ENCODE measurements around the gene ODF4.

The ODF4 gene, protein sequence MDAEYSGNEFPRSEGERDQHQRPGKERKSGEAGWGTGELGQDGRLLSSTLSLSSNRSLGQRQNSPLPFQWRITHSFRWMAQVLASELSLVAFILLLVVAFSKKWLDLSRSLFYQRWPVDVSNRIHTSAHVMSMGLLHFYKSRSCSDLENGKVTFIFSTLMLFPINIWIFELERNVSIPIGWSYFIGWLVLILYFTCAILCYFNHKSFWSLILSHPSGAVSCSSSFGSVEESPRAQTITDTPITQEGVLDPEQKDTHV
- total RNA-seq: 0 to 0.04 reads per million in 2 donors

DNA sequence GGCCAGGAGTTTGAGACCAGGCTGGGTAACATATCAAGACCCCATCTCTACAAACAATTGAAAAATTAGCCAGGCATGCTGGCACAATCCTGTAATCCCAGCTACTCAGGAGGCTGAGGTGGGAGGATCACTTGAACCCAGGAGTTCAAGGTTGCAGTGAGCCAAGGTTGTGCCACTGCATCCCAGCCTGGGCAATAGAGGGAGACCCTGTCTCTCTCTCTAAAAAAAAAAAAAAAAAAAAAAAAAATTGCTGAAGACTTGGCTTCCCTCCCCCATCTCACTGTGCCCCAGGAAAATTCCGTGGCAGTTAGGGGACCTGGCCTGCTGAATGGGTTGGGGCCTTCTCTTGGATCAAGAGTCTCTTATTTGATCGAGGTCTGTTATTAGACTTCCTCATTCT, at the start of gene ODF4:
Gene ODF4 (plus strand): TSS at position 301 of the 400 bp plus-strand sequence. CDS start 212 bp downstream, outside the sequence.
- DNase-seq: no peak

DNA sequence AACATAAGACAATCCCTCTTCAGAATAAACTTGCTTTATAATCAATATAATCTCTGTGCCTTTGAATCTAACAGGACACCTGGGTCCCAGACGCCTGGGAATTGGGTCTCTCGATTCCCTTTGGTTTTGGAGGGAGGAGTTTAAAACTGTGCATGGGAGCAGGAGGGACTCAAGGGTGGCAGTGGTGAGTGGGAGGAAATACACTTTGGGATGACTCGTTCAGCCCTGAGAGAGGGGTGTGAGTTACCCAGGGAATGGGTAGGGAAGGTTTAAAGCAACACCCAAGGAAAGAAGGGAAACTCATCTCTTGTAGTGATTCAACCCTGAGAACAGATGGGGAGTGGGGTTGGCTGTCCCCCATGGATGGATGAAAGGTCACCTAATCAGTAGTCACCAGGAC, 49.6 kb upstream of the ODF4 start:
- DNase-seq: no peak

- no peak for DNase-seq
Measured at GRCh38 chr17:8292639-8293395, 46.8 kb upstream of the ODF4 start.

DNA sequence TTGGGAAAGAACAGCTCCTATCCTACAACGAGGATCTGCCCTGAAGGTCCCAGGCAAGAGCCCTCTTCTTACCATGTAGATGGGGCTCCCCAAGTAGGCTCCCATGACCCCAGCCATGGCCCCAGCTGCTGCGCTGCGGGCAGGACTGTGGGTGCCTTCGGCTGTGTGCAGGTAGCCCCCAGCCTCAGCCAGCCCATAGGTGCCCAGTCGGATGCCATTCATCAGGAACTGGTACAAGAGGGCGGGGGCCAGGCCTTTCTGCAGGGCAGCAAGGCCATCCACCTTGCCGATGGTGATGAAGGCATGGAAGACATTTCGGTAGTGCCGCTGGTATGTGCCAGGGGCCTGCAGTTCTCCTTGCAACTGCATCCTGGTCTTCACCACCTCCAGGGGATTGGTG, 45.3 kb upstream of the ODF4 start:
- DNase-seq: no peak

DNA sequence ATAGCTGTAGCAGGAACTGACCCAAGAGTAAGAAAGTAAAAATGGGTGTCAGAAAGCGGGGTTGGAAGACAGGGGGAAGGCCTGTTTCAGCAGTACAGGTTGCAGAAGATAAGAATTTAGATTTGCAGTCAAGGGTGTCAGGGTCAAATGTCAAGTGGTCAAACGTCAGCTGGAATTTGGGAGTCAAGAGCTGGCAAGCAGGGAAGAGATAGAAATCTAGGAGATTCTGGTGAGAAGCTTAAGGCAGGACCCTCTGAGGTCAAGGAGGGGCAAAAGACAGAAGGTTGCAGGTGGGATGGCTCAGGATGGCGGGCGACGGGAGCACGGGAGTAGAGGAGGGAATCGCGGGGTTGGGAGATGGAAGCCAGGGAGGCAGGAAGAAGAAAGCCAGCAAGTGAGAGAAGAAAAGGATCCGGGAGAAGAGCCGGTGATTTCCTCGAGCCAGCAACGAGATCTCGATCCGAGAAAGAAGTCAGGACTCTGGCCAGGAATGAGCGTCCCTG, 44.8 kb upstream of the ODF4 start:
- DNase-seq: no peak

DNA sequence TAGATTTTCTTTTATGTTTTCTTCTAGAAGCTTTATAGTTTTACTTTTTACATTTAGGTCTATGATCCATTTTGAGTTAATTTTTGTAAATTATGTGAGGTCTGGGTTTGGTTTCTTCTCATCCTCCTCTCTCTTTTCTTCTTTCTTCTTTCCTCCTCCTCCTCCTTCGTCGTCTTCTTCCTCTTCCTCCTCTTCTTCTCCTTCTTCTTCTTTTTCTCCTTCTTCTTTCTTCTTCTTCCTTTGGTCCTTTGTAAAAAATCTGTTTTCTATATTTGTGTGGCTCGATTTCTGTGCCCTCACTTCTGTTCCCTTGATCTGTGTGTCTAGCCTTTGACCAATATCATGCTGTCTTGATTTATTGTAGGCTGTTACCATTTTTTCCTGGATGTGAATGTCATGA, 39.4 kb upstream of the ODF4 start:
- DNase-seq: no peak

- no peak for DNase-seq
Measured at GRCh38 chr17:8300627-8301242, 38.9 kb upstream of the ODF4 start.

DNA sequence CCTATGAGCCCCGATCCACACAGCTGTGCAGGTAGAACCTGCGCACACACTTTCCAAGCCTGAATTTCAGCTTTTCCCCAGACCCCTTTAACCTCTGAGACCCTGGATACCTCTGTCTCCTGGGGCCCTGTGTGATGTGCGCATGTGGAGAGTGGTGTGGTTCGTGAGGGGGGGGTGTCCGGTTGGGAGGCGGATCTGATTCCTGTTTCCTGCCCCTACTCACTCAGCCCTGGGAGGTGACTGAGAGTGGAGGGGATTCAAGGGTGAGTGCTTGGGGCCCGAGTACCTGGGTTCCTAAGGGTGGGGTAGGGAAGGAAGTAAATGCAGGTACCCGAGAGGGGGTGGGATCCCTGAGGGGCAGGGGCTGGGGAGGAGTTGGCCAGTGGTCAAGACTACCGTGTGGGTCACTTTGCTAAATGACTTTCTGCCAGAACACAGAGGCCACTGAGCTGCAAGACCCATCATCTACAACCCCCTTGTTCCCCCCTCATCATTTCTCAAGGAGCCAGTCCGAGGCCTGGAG, 29.0 kb upstream of the ODF4 start:
- DNase-seq: no peak

DNA sequence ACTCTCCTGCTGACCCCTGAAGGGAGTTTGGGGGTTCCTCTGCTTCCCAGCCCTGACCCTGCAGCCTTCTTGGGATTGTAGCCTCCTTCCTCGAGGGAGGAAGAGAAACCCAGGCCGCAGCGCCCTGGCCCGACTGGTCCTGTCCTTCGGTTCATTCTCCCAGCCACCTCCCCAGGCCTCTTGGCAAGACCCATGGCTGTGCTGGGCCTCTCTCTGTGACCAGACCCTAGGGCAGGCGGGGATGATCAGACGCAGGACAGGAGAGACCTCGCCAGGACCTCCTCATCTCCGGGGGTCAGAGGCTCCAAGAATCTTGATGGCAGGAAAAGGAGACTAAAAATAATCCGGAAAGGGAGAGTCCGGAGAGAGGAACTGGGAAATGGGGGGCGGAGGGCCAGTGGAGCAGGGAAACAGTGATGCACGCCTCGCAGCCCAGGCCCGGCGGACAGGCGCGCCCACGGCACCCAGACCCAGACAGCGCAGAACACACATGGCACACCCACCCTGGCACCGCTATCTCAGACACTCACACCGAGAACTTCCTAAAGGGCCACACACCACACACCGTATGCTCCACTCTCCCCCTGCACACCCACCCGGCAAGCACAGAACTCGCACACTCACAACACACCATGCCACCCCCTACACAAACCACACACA, 28.4 kb upstream of the ODF4 start:
- DNase-seq: no peak

DNA sequence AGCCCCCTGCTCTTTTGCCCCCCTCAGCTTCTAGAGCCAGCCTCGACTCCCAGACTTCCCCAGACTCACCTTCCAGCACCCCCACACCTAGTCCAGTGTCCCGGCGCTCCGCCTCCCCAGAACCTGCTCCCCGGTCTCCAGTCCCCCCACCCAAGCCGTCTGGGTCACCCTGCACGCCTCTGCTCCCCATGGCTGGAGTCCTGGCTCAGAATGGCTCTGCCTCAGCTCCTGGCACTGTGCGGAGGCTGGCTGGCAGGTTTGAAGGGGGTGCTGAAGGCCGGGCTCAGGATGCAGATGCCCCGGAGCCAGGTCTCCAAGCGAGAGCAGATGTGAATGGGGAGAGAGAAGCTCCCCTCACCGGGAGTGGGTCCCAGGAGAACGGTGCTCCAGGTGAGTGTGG, 27.4 kb upstream of the ODF4 start:
- no peak for DNase-seq

DNA sequence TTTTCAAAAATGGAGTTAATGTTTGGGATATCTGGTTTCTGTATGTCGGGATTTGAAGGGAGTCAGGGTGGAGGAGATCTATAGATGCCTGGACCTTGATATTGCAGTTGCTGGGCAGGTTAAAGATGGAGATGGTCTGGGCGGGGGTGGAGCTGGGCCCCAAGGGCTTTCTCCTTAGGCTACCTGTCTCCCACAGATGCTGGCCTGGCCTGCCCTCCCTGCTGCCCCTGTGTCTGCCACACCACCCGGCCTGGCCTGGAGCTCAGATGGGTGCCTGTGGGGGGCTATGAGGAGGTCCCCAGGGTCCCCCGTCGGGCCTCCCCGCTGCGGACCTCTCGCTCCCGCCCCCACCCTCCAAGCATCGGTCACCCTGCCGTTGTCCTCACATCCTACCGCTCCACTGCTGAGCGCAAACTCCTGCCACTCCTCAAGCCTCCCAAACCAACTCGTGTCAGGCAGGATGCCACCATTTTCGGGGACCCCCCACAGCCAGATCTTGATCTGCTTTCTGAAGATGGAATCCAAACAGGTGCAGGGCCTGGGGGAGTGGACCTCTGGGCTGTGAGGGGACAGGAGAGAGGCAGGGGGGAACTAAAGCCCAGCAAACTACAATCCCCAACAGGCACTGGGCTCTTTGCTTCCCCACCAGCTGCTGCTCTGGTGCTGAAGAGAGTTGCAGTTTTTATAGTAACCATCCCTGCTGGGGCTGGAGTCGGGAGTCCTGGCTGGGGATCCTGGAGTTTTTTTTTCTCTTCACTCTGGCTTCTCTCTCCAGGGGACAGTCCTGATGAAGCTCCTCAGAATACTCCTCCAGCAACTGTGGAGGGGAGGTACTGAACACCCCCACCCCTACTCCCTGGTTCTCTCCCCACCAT, 26.7 kb upstream of the ODF4 start:
- no peak for DNase-seq

DNA sequence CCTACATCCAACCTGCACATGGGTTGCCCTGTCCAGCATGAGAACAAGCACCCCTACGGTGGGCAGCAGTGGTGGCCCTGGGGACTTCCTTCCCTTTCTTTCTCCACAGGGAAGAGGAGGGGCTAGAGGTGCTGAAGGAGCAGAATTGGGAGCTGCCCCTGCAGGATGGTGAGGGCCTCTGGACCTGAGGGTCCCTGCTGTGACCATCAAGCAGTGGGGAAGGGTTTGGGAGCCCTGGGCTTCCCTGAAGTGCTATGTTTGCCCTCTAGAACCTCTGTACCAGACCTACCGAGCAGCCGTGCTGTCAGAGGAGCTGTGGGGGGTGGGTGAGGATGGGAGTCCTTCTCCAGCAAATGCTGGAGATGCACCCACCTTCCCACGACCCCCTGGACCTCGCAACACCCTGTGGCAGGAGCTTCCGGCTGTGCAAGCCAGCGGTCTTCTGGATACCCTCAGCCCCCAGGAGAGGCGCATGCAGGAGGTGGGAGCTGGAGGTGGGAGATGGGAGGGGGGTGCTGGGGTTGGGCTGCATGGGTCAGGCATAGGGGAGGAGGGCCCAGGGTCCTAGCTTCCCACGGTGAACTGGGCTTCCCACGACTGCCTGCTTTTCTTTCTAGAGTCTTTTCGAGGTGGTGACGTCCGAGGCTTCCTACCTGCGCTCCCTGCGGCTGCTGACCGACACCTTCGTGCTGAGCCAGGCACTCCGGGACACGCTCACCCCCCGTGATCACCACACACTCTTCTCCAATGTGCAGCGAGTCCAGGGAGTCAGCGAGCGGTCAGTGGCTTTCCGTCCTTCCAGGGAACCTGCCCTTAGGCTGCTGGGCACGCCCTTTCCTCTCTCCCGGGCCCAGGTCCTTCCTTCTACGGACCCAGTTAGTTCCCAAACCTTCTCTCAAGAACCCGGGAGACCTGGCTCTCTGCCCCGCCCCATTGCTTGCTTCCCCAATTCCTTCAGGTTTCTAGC, 24.6 kb upstream of the ODF4 start:
- DNase-seq: no peak

DNA sequence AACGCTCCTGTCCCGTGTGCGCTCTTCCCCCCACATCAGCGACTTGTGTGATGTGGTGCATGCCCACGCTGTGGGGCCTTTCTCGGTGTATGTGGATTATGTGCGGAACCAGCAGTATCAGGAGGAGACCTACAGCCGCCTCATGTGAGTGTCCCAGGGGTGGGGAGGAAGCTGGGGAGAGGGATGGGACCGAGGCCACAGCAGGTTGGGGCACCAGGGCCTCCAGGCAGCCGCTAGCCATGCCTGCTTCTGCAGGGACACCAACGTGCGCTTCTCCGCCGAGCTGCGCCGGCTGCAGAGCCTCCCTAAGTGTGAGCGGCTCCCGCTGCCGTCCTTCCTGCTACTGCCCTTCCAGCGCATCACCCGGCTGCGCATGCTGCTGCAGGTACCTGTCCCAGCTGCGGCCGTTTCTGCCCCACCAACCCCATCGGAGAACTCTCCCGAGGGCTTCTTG, 23.8 kb upstream of the ODF4 start:
- no peak for DNase-seq

DNA sequence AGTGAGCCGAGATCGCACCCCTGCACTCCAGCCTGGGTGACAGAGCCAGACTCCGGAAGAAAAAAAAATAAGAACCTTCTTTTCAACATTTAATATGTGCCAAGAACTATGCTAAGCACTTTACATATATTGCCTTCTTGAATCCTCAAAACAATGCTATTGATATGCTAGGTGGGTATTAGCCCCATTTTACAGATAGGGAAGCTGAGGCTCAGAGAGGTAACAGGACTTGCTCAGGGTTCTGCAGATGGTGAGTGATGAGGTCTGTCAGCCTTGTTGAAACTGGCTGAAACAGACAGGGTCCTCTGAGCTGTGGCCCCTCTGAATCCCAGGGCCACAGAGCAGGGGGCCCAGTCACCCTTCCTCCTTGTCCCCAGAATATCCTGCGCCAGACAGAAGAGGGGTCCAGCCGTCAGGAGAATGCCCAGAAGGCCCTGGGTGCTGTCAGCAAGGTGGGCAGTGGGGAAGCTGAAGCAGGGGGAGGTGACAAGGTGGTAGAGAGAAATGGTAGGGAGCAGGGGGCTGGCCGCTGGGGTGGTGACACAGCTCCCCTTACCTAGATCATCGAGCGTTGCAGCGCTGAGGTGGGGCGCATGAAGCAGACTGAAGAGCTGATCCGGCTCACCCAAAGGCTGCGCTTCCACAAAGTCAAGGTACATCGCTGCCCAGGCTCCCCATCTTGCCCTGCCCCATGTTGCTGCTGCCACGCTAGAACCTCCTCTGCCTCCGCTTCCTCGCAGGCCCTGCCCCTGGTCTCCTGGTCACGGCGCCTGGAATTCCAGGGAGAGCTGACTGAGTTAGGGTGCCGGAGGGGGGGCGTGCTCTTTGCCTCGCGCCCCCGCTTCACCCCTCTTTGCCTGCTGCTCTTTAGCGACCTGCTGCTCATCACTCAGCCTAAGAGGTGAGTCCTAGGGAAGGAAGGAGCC, 21.4 kb upstream of the ODF4 start:
- no peak for DNase-seq

- no peak for DNase-seq
Measured at GRCh38 chr17:8320262-8320661, 19.4 kb upstream of the ODF4 start.

DNA sequence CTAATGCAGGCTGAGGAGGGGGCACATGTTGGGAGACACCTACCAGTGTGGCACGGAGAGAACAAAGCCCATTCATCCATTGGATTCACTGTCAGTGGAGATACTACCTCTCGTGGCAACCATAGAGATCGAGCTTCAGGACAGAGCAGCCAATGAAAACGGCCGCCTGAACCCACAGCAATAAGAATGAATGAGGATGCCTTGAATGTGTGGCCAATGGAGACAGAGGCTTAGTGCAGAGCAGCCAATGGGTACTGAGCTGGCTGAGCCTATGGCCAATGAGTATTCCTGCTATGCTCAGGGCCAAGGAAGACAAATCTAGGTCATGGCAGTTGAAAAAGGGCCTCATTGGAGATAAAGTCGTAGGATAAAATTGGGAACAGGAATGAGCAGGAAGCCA, 18.6 kb upstream of the ODF4 start:
- DNase-seq: no peak

- no peak for DNase-seq
Measured at GRCh38 chr17:8322061-8322460, 17.6 kb upstream of the ODF4 start.

DNA sequence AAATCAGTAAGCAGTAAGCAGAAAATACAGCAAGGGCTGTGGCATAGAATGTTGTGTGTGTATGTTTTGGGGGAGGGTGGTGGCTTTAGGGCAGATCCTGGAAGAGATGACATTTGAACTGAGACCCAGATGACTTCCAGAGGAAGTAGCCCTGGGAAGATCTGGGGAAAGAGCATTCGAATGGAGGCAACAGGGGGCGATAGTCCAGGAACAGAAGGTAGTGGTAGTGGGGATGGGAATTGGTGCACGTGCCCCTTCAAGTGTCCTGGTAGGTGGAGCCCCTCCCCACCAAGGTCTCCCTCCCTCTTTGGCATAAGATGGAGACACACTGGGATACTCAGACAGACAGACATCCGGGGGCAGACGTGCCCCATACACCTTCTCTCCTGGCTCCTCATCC, 15.5 kb upstream of the ODF4 start:
- no peak for DNase-seq

DNA sequence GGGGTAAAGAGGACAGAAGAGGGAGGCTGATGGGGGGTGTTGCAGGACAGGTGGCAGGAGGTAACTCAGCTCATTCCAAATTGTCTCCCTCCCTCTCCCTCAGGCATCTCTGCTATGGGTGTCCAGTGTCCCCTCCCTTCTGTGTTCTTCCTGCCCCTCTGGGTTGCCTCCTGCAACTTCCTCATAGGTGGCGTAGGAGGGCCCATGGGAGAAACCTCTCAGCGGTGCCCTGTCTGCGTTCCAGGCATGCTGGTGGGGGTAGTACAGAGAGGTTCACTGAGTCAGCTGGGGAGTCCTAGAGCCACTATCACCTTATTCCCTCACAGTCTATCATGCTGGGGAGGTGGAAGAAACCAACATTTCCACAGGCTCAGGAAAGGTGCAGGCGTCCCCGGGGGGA, 14.7 kb upstream of the ODF4 start:
- DNase-seq: no peak
